ENCODE measurements around the gene GABRD. TPM values are rescaled to one million over a fixed set of nuclear protein-coding genes. Genes with fewer than 3 reads are reported as not detected.

The GABRD gene
- total RNA-seq: not detected
- not detected for polyA plus RNA-seq

DNA sequence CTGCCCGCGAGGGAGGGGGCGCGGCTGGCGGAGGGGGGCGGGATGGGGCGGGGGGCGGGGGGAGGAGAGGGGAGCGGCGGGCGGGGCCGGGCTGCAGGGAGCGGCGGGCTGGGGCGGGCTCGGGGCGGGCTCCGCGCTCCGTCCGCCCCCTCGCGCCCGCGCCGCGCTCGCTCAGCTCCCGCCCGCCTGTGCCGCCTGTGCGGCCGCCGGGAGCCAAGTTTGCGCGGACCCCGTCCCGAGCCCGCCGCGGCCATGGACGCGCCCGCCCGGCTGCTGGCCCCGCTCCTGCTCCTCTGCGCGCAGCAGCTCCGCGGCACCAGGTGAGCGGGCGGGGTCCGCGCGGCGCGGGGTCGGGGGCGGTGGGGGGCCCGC lies at the start of gene GABRD:
TSS of gene GABRD (plus strand) at position 174 of the 372 bp plus-strand sequence. CDS start at position 253, 79 bp downstream.
- intact Hi-C loops (cut with micrococcal nuclease): no loop called here
- no peak for DNase-seq
- H3K4me1 Mint-ChIP-seq: peaks cover 3 to 15% (median 5%) of the 10 kb centered on the region in 4 donors
- H3K4me3 ChIP-seq (ENCODE audit: low read length in 2 of 2): no peak within 1 kb of the TSS
- H3K9me3 Mint-ChIP-seq: no peaks in the 10 kb centered on the region
- H3K27ac ChIP-seq (ENCODE audit: low read depth, low read length): no peak within 1 kb of the TSS
- CTCF ChIA-PET (ENCODE audit: partially characterized antibody): no interaction called here
- H3K9me3 ChIP-seq (ENCODE audit: control insufficient read depth in 1 of 2, low read length in 2 of 2): no peaks in the 10 kb centered on the region
- peaks cover 27% of the 10 kb centered on the region for H3K27me3 ChIP-seq (ENCODE audit: insufficient read depth, low read length)
- H3K27me3 Mint-ChIP-seq: peaks cover 51 to 52% of the 10 kb centered on the region in 2 donors
- H3K36me3 Mint-ChIP-seq: no peaks in the 10 kb centered on the region
- peaks cover 12% of the 10 kb centered on the region for H3K4me1 ChIP-seq (ENCODE audit: insufficient read depth, low read length)
- H3K27ac Mint-ChIP-seq: peak within 1 kb of the TSS in 5 of 7 donors; percentile 21 to 81 (median 61)
- H3K36me3 ChIP-seq (ENCODE audit: insufficient read depth, low read length): no peaks in the 10 kb centered on the region
- POLR2A ChIA-PET (ENCODE audit: partially characterized antibody): no interaction called here
- H3K4me3 Mint-ChIP-seq: peak within 1 kb of the TSS; percentile 71 to 89 (median 82)

DNA sequence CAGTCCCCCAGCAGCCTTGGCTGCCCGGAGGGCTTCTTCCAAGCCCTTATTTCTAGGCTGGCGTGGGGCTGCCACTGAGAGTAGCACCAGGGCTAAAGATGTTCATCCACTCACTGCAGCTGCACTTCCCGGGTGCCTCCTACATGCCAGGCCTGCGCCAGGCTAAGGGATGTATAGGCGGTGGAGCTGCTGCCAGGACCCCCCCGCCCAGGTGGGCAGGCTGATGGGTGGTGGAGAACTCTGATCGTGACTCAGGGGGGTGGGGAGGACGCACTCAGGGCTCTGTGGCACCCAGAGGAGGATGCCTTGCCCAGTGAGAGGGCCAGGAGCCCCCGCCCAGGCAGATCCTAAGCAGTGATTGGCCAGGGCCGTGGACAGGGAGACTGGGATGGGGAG lies 49.6 kb upstream of the GABRD start:
- peaks cover 2 to 3% of the 10 kb centered on the region in 2 donors for H3K27me3 Mint-ChIP-seq
- no peaks in the 10 kb centered on the region for H3K9me3 ChIP-seq (ENCODE audit: control insufficient read depth in 1 of 2, low read length in 2 of 2)
- H3K4me3 ChIP-seq (ENCODE audit: low read length in 2 of 2): no peak overlapping the region
- H3K27ac ChIP-seq (ENCODE audit: low read depth, low read length): no peak overlapping the region
- H3K36me3 Mint-ChIP-seq: no peaks in the 10 kb centered on the region
- H3K27ac Mint-ChIP-seq: no peak overlapping the region
- no peaks in the 10 kb centered on the region for H3K4me1 ChIP-seq (ENCODE audit: insufficient read depth, low read length)
- ChIA-PET CTCF (ENCODE audit: partially characterized antibody) (no interaction called here), POLR2A (ENCODE audit: partially characterized antibody) (no interaction called here)
- H3K27me3 ChIP-seq (ENCODE audit: insufficient read depth, low read length): no peaks in the 10 kb centered on the region
- H3K4me3 Mint-ChIP-seq: no peak overlapping the region
- no peaks in the 10 kb centered on the region for H3K9me3 Mint-ChIP-seq
- intact Hi-C loops (cut with micrococcal nuclease): no loop called here
- H3K4me1 Mint-ChIP-seq: no peaks in the 10 kb centered on the region
- H3K36me3 ChIP-seq (ENCODE audit: insufficient read depth, low read length): no peaks in the 10 kb centered on the region
- no peak for DNase-seq

- Histone ChIP-seq H3K27me3 (ENCODE audit: insufficient read depth, low read length) (no peaks in the 10 kb centered on the region), H3K4me3 (ENCODE audit: low read length in 2 of 2) (no peak overlapping the region), H3K36me3 (ENCODE audit: insufficient read depth, low read length) (no peaks in the 10 kb centered on the region), H3K9me3 (ENCODE audit: control insufficient read depth in 1 of 2, low read length in 2 of 2) (no peaks in the 10 kb centered on the region), H3K4me1 (ENCODE audit: insufficient read depth, low read length) (no peaks in the 10 kb centered on the region), H3K27ac (ENCODE audit: low read depth, low read length) (no peak overlapping the region)
- Mint-ChIP-seq H3K4me1 (no peaks in the 10 kb centered on the region), H3K36me3 (no peaks in the 10 kb centered on the region), H3K27me3 (peaks cover 3 to 4% of the 10 kb centered on the region in 2 donors), H3K9me3 (no peaks in the 10 kb centered on the region), H3K27ac (no peak overlapping the region), H3K4me3 (no peak overlapping the region)
- intact Hi-C loops (cut with micrococcal nuclease): no loop called here
- CTCF ChIA-PET (ENCODE audit: partially characterized antibody): no interaction called here
- DNase-seq: no peak
- POLR2A ChIA-PET (ENCODE audit: partially characterized antibody): no interaction called here
Measured at GRCh38 chr1:1969953-1970716, 49.0 kb upstream of the GABRD start.

GRCh38 chr1:1971017-1971416 lies 48.1 kb upstream of the GABRD start:
- POLR2A ChIA-PET (ENCODE audit: partially characterized antibody): no interaction called here
- intact Hi-C loops (cut with micrococcal nuclease): no loop called here
- CTCF ChIA-PET (ENCODE audit: partially characterized antibody): no interaction called here
- Histone ChIP-seq H3K4me1 (ENCODE audit: insufficient read depth, low read length) (no peaks in the 10 kb centered on the region), H3K9me3 (ENCODE audit: control insufficient read depth in 1 of 2, low read length in 2 of 2) (no peaks in the 10 kb centered on the region), H3K27me3 (ENCODE audit: insufficient read depth, low read length) (no peaks in the 10 kb centered on the region), H3K36me3 (ENCODE audit: insufficient read depth, low read length) (no peaks in the 10 kb centered on the region), H3K27ac (ENCODE audit: low read depth, low read length) (no peak overlapping the region), H3K4me3 (ENCODE audit: low read length in 2 of 2) (no peak overlapping the region)
- peaks cover 4 to 5% of the 10 kb centered on the region in 2 donors for H3K27me3 Mint-ChIP-seq
- H3K9me3 Mint-ChIP-seq: no peaks in the 10 kb centered on the region
- no peak for DNase-seq
- H3K4me3 Mint-ChIP-seq: no peak overlapping the region
- H3K27ac Mint-ChIP-seq: no peak overlapping the region
- no peaks in the 10 kb centered on the region for H3K4me1 Mint-ChIP-seq
- H3K36me3 Mint-ChIP-seq: no peaks in the 10 kb centered on the region

GRCh38 chr1:1971688-1972087 lies 47.5 kb upstream of the GABRD start:
- no peaks in the 10 kb centered on the region for H3K9me3 Mint-ChIP-seq
- H3K4me3 ChIP-seq (ENCODE audit: low read length in 2 of 2): no peak overlapping the region
- H3K9me3 ChIP-seq (ENCODE audit: control insufficient read depth in 1 of 2, low read length in 2 of 2): no peaks in the 10 kb centered on the region
- CTCF ChIA-PET (ENCODE audit: partially characterized antibody): no interaction called here
- no peak overlapping the region for H3K27ac ChIP-seq (ENCODE audit: low read depth, low read length)
- H3K27ac Mint-ChIP-seq: no peak overlapping the region
- no peaks in the 10 kb centered on the region for H3K36me3 Mint-ChIP-seq
- POLR2A ChIA-PET (ENCODE audit: partially characterized antibody): no interaction called here
- no peak for DNase-seq
- peaks cover 4 to 5% of the 10 kb centered on the region in 2 donors for H3K27me3 Mint-ChIP-seq
- H3K36me3 ChIP-seq (ENCODE audit: insufficient read depth, low read length): no peaks in the 10 kb centered on the region
- intact Hi-C loops (cut with micrococcal nuclease): no loop called here
- no peaks in the 10 kb centered on the region for H3K27me3 ChIP-seq (ENCODE audit: insufficient read depth, low read length)
- no peaks in the 10 kb centered on the region for H3K4me1 Mint-ChIP-seq
- no peaks in the 10 kb centered on the region for H3K4me1 ChIP-seq (ENCODE audit: insufficient read depth, low read length)
- H3K4me3 Mint-ChIP-seq: peak overlapping the region in 1 of 8 donors; percentile 43

GRCh38 chr1:1972976-1973715 lies 46.0 kb upstream of the GABRD start:
- Mint-ChIP-seq H3K4me3 (no peak overlapping the region), H3K27ac (no peak overlapping the region)
- no peaks in the 10 kb centered on the region for H3K9me3 ChIP-seq (ENCODE audit: control insufficient read depth in 1 of 2, low read length in 2 of 2)

DNA sequence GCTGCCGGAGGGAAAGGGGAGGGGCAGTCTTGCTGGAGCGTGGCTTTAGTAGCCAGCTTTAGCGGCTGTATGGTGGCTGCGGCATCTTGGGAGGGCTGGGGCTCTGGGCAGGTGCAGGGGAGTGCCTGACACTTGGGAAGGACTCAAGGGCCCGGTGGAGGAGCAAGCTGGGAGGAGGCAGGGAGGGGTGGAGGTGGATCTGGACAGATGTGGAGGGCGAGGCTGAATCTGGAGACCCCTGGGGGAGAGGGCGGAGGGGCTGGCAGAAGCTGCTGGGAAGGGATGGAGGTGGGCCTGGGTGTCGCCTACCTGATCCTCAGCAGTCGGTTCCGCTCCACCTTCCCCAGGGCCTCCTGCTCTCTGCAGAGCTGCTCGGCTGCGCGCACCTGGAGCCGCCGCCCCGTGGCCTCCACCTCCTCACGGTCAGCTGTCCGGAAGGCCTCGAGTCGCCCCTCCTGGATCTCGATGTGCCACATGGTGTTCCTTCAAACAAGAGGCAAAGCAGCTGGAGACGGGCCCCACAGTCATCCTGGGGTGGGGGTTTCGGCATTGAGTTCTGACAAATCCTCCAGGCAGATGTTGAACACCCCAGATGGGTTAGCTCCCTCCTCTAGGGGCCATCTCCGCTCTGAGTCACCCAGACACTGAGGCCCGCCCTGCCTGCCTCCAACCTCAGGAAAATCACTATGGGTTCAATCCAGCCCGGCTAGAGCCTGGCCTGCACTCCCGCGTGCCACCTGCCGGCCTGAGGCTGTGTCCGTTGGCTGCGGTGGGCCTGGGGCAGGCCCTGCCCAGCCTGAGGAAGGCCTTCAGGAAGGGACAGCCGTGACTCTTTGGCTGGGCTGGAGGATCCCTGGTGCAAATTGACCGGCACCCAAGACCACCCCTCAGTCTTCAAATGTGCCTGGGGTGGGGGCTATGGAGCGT lies 45.2 kb upstream of the GABRD start:
- peaks cover 4 to 5% of the 10 kb centered on the region in 2 donors for H3K27me3 Mint-ChIP-seq
- ChIA-PET CTCF (ENCODE audit: partially characterized antibody) (no interaction called here), POLR2A (ENCODE audit: partially characterized antibody) (no interaction called here)
- no peaks in the 10 kb centered on the region for H3K36me3 Mint-ChIP-seq
- H3K27ac ChIP-seq (ENCODE audit: low read depth, low read length): no peak overlapping the region
- H3K4me3 ChIP-seq (ENCODE audit: low read length in 2 of 2): no peak overlapping the region
- intact Hi-C loops (cut with micrococcal nuclease): no loop called here
- H3K36me3 ChIP-seq (ENCODE audit: insufficient read depth, low read length): no peaks in the 10 kb centered on the region
- no peaks in the 10 kb centered on the region for H3K9me3 Mint-ChIP-seq
- H3K27ac Mint-ChIP-seq: no peak overlapping the region
- no peaks in the 10 kb centered on the region for H3K4me1 ChIP-seq (ENCODE audit: insufficient read depth, low read length)
- DNase-seq: no peak
- no peaks in the 10 kb centered on the region for H3K4me1 Mint-ChIP-seq
- no peaks in the 10 kb centered on the region for H3K27me3 ChIP-seq (ENCODE audit: insufficient read depth, low read length)
- no peaks in the 10 kb centered on the region for H3K9me3 ChIP-seq (ENCODE audit: control insufficient read depth in 1 of 2, low read length in 2 of 2)
- H3K4me3 Mint-ChIP-seq: no peak overlapping the region

More at GRCh38 chr1:1972976-1973715, 46.0 kb upstream of the GABRD start:
- H3K27ac ChIP-seq (ENCODE audit: low read depth, low read length): no peak overlapping the region
- H3K4me3 ChIP-seq (ENCODE audit: low read length in 2 of 2): no peak overlapping the region
- DNase-seq: no peak
- no peaks in the 10 kb centered on the region for H3K27me3 ChIP-seq (ENCODE audit: insufficient read depth, low read length)
- intact Hi-C loops (cut with micrococcal nuclease): no loop called here
- CTCF ChIA-PET (ENCODE audit: partially characterized antibody): no interaction called here
- Mint-ChIP-seq H3K27me3 (peaks cover 4 to 5% of the 10 kb centered on the region in 2 donors), H3K4me1 (no peaks in the 10 kb centered on the region), H3K36me3 (no peaks in the 10 kb centered on the region), H3K9me3 (no peaks in the 10 kb centered on the region)
- POLR2A ChIA-PET (ENCODE audit: partially characterized antibody): no interaction called here
- H3K36me3 ChIP-seq (ENCODE audit: insufficient read depth, low read length): no peaks in the 10 kb centered on the region
- H3K4me1 ChIP-seq (ENCODE audit: insufficient read depth, low read length): no peaks in the 10 kb centered on the region

Data from CD4-positive, alpha-beta memory T cell (primary cell).